GM19455 (cell line): ENCODE measurements around the gene CA12.

Source experiments
- ATAC-seq: cut with Tn5 transposase; IDR thresholded peaks from one replicate; pipeline ENCODE4 v1.9.1; 2021; ENCODE audit not compliant: unreplicated experiment

Gene CA12

GRCh38 chr15:63402498-63403253 is 21.0 kb upstream of the CA12 start:
- no peak for ATAC-seq

GRCh38 chr15:63401714-63402497 is 20.3 kb upstream of the CA12 start:
- ATAC-seq, result no peak

- ATAC-seq, result no peak
Measured at GRCh38 chr15:63401078-63401477, 19.4 kb upstream of the CA12 start.

GRCh38 chr15:63398456-63398855 is 16.8 kb upstream of the CA12 start:
- no peak for ATAC-seq

DNA sequence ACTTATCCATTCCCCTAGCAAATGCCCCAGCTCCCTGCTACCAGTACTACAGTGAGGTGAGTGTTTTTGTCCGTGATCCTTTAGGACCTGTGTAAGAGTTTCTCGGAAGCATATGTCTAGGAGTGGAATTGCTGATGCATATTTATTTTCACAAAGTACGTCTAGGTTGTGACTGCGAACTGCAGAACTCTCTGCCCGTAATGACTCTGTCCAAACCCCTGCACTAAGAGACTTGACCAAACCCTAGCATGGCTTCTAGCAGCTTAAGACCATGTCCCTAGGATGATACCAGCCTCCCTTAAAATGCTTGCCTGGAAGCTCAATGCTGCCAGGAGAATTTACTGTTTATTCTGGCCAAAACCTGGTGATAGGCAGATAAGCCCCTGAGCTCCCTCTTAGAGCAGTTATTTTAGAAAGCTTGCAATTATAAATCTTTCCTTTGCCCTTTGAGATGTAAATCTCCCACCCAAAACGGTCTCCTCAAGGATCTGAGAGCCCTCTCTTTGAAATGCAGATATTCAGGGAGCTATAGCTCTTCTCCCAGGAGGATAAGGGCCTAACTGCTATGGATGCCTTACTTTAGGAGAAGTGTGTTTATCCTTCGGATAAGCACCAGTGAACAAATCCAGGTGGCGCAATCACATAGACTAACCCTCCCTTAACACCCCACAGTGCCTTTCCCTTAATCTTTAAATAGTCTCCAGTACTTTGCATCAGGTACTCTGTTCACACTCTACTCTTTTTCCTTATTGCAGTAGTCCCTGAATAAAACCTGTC is 14.7 kb upstream of the CA12 start:
- ATAC-seq, result no peak

- ATAC-seq, result no peak
Measured at GRCh38 chr15:63395730-63396151, 14.1 kb upstream of the CA12 start.

GRCh38 chr15:63392361-63393009 is 10.8 kb upstream of the CA12 start:
- no peak for ATAC-seq

DNA sequence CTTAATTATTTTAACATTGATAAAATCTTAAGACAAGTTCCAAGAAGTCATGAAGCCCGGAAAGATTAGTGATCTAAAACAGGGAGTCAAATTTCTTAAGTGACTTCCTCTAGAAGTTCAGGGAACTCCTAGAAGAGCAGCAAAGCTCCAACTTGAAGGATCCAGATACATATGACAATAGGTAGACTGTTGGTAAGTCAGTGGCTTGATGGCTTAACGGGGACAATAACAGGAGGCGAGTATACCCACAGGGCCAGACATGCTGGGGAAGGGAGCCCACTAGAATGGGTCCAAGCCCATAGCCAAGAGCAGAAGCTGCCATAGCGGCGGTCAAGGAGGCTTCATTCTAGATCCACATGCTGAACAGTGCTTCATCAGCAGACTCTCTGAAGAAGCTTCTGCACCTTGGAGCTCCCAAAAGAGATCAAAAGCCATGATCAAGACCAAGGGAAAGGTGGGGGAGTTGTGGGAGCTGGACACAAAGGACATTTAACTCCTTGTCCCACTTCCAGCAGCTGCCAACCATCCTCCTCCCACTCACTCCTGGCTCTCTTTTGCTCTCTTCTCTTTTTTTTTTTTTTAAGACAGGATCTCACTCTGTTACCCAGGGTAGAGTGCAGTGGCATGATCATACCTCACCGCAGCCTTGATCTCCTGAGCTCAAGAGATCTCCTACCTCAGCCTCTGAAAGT is 10.2 kb upstream of the CA12 start:
- ATAC-seq, result no peak

DNA sequence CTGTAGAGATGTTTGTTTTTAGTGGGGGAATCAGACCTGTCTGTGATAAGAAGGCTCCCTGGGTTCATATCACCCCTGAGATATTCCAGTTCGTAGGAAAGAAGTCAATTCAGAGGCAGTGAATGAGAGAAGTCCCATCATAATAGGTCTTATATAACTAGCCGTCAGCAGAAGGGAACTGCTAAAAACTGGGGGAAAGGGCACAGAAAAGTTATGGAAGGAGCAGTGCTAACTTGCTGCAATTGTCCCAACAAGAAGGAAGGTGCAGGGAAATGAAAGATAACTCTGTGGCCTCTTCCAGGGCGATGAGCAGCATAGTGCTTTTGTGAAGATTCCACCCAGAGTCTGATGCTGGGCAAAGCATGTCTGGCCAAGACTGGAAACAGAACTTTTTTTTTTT is 9.0 kb upstream of the CA12 start:
- no peak for ATAC-seq

GRCh38 chr15:63389902-63390670 is 8.4 kb upstream of the CA12 start:
- ATAC-seq, result no peak

- ATAC-seq, result no peak
Measured at GRCh38 chr15:63388511-63388910, 6.9 kb upstream of the CA12 start.

- ATAC-seq, result no peak
Measured at GRCh38 chr15:63387748-63388493, 6.3 kb upstream of the CA12 start.

DNA sequence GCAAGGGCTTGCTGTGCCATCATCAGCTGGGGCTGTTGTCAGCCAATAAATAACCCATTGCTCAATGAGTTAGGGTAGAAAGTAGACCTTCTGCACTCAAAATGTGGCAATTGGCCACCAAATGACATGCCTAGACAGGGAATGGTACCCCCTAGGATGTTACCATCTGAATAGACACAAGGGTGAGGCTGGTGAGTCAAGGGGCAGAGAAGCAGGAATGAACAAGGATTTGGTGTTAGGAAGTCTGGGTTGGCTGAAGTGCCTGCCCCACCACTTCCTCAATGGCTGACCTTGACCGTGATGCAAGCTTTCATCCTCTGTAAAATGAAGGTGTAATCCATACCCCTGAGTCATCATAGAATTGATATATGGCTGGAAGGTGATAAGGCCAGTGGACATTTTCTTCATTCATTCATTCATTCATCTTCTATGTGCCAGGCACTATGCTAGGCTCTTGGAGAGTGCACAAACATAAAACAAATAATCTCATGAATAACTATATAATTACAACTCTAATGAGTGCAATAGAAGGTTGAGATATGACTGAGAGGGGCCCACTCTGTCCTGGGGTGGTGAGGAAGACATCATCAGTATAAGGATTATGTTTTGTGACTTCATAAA is 4.4 kb upstream of the CA12 start:
- no peak for ATAC-seq

DNA sequence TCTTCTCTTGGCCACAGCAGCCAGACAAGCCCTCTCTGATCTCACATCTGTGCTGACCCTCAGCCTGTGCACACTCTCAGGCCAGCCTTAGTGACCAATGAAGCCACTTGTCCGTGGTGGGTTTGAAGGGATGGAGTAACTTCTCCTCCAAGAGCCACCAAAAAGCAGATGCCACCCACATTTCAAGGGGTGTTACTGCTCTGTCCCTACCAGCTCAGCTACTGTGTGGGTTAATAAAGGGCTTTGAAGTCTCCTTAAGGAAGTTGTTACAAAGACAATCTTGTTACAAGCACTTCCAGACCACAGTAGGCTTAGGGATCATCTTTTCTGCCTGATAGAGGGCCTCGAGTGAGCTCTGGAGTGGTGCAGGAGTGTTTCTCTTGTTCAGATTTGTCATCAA is 3.3 kb upstream of the CA12 start:
- no peak for ATAC-seq

DNA sequence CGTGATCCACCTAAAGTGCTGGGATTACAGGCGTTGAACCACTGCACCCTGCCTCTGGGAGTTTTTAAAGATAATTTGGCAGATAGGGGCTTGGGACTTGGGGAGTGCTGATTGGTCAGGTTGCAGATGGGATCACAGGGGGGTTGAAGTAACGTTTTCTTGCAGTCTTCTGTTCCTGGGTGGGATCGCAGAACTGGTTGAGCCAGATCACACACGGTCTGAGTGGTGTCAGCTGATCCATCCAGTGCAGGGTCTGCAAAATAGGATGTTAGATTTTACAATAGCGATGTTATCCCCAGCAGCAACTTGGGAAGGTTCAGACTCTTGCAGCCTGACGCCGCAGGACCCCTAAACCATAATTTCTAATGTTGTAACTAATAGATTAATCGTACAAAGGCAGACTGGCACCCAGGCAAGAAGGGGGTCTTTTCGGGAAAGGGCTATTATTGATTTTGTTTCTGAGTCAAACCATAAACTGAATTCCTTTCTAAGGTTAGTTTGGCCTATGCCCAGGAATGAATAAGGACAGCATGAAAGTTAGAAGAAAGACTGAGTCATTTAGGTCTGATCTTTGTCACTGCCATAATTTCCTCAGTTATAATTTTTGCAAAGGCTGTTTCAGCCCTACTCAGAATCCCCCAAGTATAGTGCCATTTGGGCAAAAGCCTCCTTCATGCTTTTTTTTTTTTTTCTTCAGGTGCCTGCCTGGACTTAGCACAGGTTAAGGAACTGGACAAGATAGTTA is 1.5 kb upstream of the CA12 start:
- no peak for ATAC-seq

GRCh38 chr15:63380808-63381282 is 801 bp downstream of the CA12 start:
- no peak for ATAC-seq

DNA sequence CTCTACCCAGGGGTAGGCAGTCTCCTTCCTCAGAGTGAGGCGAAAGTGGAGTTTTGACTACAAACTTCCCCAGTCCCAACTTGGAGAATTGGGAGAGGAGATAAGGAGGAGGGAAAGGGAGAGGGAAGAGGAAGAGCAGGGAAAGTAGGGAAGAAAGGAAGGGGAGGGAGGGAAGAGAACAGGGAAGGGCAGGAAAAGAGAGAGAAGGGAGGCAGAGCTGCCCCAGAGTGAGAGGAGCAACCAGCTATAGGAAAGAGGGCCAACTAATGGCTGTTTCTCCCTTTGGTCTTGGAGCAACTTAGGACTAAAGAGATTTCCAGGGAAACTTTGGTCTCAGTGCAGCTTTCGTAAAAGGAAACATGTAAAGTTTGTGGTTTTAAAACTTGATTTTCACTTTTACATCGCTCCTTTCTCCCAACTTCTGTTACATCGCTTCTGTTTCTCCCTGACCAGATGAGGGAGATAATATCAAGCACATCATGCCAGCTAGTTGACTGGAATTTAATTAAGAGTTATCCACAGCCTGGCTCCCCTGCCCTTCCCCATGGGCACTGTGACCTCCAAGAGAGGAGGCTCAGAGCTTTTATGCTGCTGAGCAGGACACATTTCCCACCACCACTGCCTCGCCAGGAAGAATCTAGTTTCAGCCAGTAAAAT is 1.4 kb downstream of the CA12 start:
- ATAC-seq, result no peak
